ENCODE data around the gene ARHGEF4. TPM values are rescaled to one million over a fixed set of nuclear protein-coding genes. Genes with fewer than 3 reads are reported as not detected.

The ARHGEF4 gene
- total RNA-seq, 1 experiment from 2014 or later = 21.8 TPM

- H3K4me3 Mint-ChIP-seq = no peak overlapping the region
- peaks cover 24% of the 10 kb centered on the region for H3K4me1 Mint-ChIP-seq
- H3K27ac Mint-ChIP-seq = no peak overlapping the region
- ChIA-PET POLR2A (no interaction called here), CTCF (interaction anchor here (0.9 kb wide), 1 partner anchor 46 kb away, joined by 3 read pairs; no protein-coding TSS in a partner anchor)
- H3K27me3 Mint-ChIP-seq (ENCODE audit: low read depth) = peaks cover 3% of the 10 kb centered on the region; the same call in 1 of the 2 replicates
- no peaks in the 10 kb centered on the region for H3K9me3 Mint-ChIP-seq
- no peak for DNase-seq (ENCODE audit: low spot score)
- TF ChIP-seq CBFB (CRISPR knock-in tag; IDR thresholded peaks at IDR 0.05; ENCODE audit: low read depth) (no peak), ZNF263 (CRISPR knock-in tag; IDR thresholded peaks at IDR 0.05; ENCODE audit: low read depth) (no peak), NFATC4 (CRISPR knock-in tag; IDR thresholded peaks at IDR 0.05) (no peak), IRF1 (CRISPR knock-in tag; IDR thresholded peaks at IDR 0.05) (no peak), ZNF425 (CRISPR knock-in tag; conservative IDR thresholded peaks at IDR 0.05) (no peak), FOXP1 (CRISPR knock-in tag; IDR thresholded peaks at IDR 0.05; ENCODE audit: borderline replicate concordance) (no peak), CDX4 (CRISPR knock-in tag; IDR thresholded peaks at IDR 0.05; ENCODE audit: borderline replicate concordance) (no peak), AR (CRISPR knock-in tag; IDR thresholded peaks at IDR 0.05) (no peak), ZNF532 (CRISPR knock-in tag; IDR thresholded peaks at IDR 0.05; ENCODE audit: borderline replicate concordance) (no peak)
- H3K36me3 Mint-ChIP-seq = no peaks in the 10 kb centered on the region
- no peak for ATAC-seq
These were observed 13.9 kb upstream of the ARHGEF4 start for GRCh38 chr2:130822766-130823165.

GRCh38 chr2:130823171-130823885 is 13.4 kb upstream of the ARHGEF4 start:
- ChIA-PET POLR2A (no interaction called here), CTCF (interaction anchor here (0.9 kb wide), 1 partner anchor 46 kb away, joined by 3 read pairs; no protein-coding TSS in a partner anchor)
- Mint-ChIP-seq H3K4me1 (peaks cover 25% of the 10 kb centered on the region), H3K27me3 (ENCODE audit: low read depth) (peaks cover 3% of the 10 kb centered on the region; the same call in 1 of the 2 replicates), H3K9me3 (no peaks in the 10 kb centered on the region), H3K4me3 (no peak overlapping the region), H3K36me3 (no peaks in the 10 kb centered on the region), H3K27ac (no peak overlapping the region)
- DNase-seq (ENCODE audit: low spot score) (no peak), ATAC-seq (no peak)
- TF ChIP-seq SOX15 (CRISPR knock-in tag; IDR thresholded peaks at IDR 0.05) (no peak), ZNF512 (CRISPR knock-in tag; IDR thresholded peaks at IDR 0.05; ENCODE audit: borderline replicate concordance) (no peak), HMGA2 (CRISPR knock-in tag; IDR thresholded peaks at IDR 0.05) (no peak), SMAD3 (CRISPR knock-in tag; IDR thresholded peaks at IDR 0.05; ENCODE audit: borderline replicate concordance) (no peak), ATF3 (CRISPR knock-in tag; conservative IDR thresholded peaks at IDR 0.05) (no peak), ZNF532 (CRISPR knock-in tag; IDR thresholded peaks at IDR 0.05; ENCODE audit: borderline replicate concordance) (no peak), NR1H2 (CRISPR knock-in tag; IDR thresholded peaks at IDR 0.05) (no peak)
